Adrenal gland (tissue), 12 donors: ENCODE measurements around the gene DMBX1. TPM values are rescaled to one million over a fixed set of nuclear protein-coding genes. Genes with fewer than 3 reads are reported as not detected.

Experiments used
- DNase-seq, 7 donors: peaks; one replicate each; pipeline ENCODE4 v3.0.0-alpha.2; 2019 to 2020
- H3K27ac ChIP-seq, 5 donors: fragments of 200-600 bp; sonication (generic) in 4 of 5; 1 replicate in 3 of 5; 2 replicates in 2 of 5; pipeline versions ENCODE4 v1.5.1 to v1.8.0; 2016 to 2020; ENCODE audit warnings: mild to moderate bottlenecking in 1 of 5
- H3K27me3 ChIP-seq: fragments of 200-600 bp; 2 replicates; pipeline ENCODE4 v1.8.0; 2021
- H3K36me3 ChIP-seq, 2 donors: fragments of 200-600 bp; replicated peaks in 1 of 2; 1 replicate in 1 of 2; 2 replicates in 1 of 2; pipeline versions ENCODE4 v1.5.1 to v1.8.0; 2018 to 2022
- H3K4me1 ChIP-seq, 2 donors: fragments of 200-600 bp; replicated peaks in 1 of 2; 1 replicate in 1 of 2; 2 replicates in 1 of 2; pipeline versions ENCODE4 v1.5.1 to v1.8.0; 2018 to 2021
- H3K4me3 ChIP-seq, 4 donors: fragments of 200-600 bp; sonication (generic) in 3 of 4; one replicate each; pipeline ENCODE4 v1.5.1; 2016 to 2018
- H3K9me3 ChIP-seq, 3 donors: fragments of 200-600 bp; sonication (generic) in 1 of 3; replicated peaks in 1 of 3; 1 replicate in 2 of 3; 2 replicates in 1 of 3; pipeline versions ENCODE4 v1.5.1 to v1.8.0; 2016 to 2021
- CTCF ChIP-seq, 6 experiments: fragments of 450-650 bp in 4 of 6; fragments of 200-600 bp in 2 of 6; sonication (generic) in 1 of 6; IDR thresholded peaks; 1 replicate in 5 of 6; 2 replicates in 1 of 6; pipeline versions ENCODE4 v1.5.1 to v1.8.0; 2016 to 2021; ENCODE audit warnings: antibody characterized with exemption in 6 of 6, mild to moderate bottlenecking in 2 of 6, moderate library complexity in 1 of 6
- POLR2A ChIP-seq, 2 donors: fragments of 450-650 bp; IDR thresholded peaks; one replicate each; pipeline ENCODE4 v1.6.1; 2017; ENCODE audit warnings: antibody characterized with exemption in 2 of 2, mild to moderate bottlenecking in 2 of 2, moderate library complexity in 1 of 2
- WGBS, 4 donors: extraction: QIAGEN DNeasy Blood & Tissue Kit in 2 of 4; methylation state at CpG; one replicate each; pipeline versions ENCODE4 v1.1.5 to v1.1.7; 2013 to 2017; 5-methylcytosine and 5-hydroxymethylcytosine counted together
- intact Hi-C, 2 donors: fragments of 100-400 bp; cut with DNase I; formaldehyde crosslinking; loops; one replicate each; pipeline versions ENCODE4 v1.14.1 to v1.15.0; 2022 to 2023
- polyA plus RNA-seq, 3 donors: library from polyadenylated mRNA; stranded (reverse); fragments of 200-250 nt in 2 of 3; fragments of 350-450 nt in 1 of 3; fragmentation: Illumina TruSeq in 1 of 3; extraction: RNeasy Lipid Tissue Mini Kit (QIAGEN cat#74804) in 1 of 3; gene quantifications; one replicate each; pipeline ENCODE4 v1.2.3, GENCODE V29; 2013 to 2014
- total RNA-seq, 9 donors: library from RNA; depleted of rRNA in 4 of 9; stranded (reverse); fragments of >200 nt in 4 of 9; fragments of 120-200 nt in 1 of 9; fragmentation: NEBNext Ultra II Directional in 1 of 9; extraction: Animal tissue kit (Norgen Biotek cat#: 25700) in 1 of 9; gene quantifications; one replicate each; pipeline versions ENCODE4 v1.1.0 to v1.2.4, GENCODE V29; 2013 to 2023
- donor health status: healthy with polysubstance abuse.
- donor health status: Bipolar disorder and iron deficiency.
- donor health status: DM: yes; HTN: yes; CAD: no.
- donor health status: DM: no; HTN: no; CAD: no.
- donor health status: DM: no; HTN: no; CAD: no.
- donor health status: DM: yes; HTN: yes; CAD: no.

DMBX1 gene
- total and polyA plus RNA-seq, 12 donors = 0.07 to 0.16 (median 0.14) TPM; not detected in 9

GRCh38 chr1:46488343-46489168 lies 1.1 kb upstream of the DMBX1 start:
- H3K27ac ChIP-seq = no peak overlapping the region
- no peaks in the 10 kb centered on the region for H3K36me3 ChIP-seq
- no peaks in the 10 kb centered on the region for H3K9me3 ChIP-seq
- intact Hi-C loops = no loop called here
- TF ChIP-seq POLR2A (IDR thresholded peaks at IDR 0.05) = no peak
- no peak for TF ChIP-seq CTCF (IDR thresholded peaks at IDR 0.05)
- no peak overlapping the region for H3K4me3 ChIP-seq
- WGBS, 4 donors = 23 to 45% (median 30%) methylated on average over 4 to 24 of the region's 24 CpGs
- H3K27me3 ChIP-seq = peaks cover 67% of the 10 kb centered on the region
- H3K4me1 ChIP-seq = peaks cover 7 to 20% of the 10 kb centered on the region in 2 donors
- peak in 5 of 7 donors; percentile 36 to 66 (median 60) for DNase-seq

- peaks cover 74% of the 10 kb centered on the region for H3K27me3 ChIP-seq
- no peaks in the 10 kb centered on the region for H3K9me3 ChIP-seq
- TF ChIP-seq CTCF (IDR thresholded peaks at IDR 0.05) = no peak
- WGBS, 4 donors = 0 to 7% (median 5%) methylated on average over 3 to 35 of the region's 35 CpGs
- H3K36me3 ChIP-seq = no peaks in the 10 kb centered on the region
- DNase-seq = no peak
- peak overlapping the region in 1 of 4 donors; percentile 50 for H3K4me3 ChIP-seq
- peaks cover 7 to 20% of the 10 kb centered on the region in 2 donors for H3K4me1 ChIP-seq
- intact Hi-C loops = no loop called here
- no peak overlapping the region for H3K27ac ChIP-seq
These were observed 433 bp upstream of the DMBX1 start for GRCh38 chr1:46489169-46489637.

GRCh38 chr1:46490406-46490655 lies 695 bp downstream of the DMBX1 start:
- peak overlapping the region in 1 of 4 donors; percentile 50 for H3K4me3 ChIP-seq
- no peak overlapping the region for H3K27ac ChIP-seq
- TF ChIP-seq POLR2A (IDR thresholded peaks at IDR 0.05) = no peak
- no peak for TF ChIP-seq CTCF (IDR thresholded peaks at IDR 0.05)
- no peaks in the 10 kb centered on the region for H3K36me3 ChIP-seq
- peaks cover 7 to 20% of the 10 kb centered on the region in 2 donors for H3K4me1 ChIP-seq
- 0 to 9% (median 5%) methylated on average over 6 to 25 of the region's 25 CpGs for WGBS, 4 donors
- DNase-seq = no peak
- no peaks in the 10 kb centered on the region for H3K9me3 ChIP-seq
- intact Hi-C loops = no loop called here
- peaks cover 77% of the 10 kb centered on the region for H3K27me3 ChIP-seq

GRCh38 chr1:46490656-46491442 lies 1.2 kb downstream of the DMBX1 start:
- no peaks in the 10 kb centered on the region for H3K36me3 ChIP-seq
- H3K4me1 ChIP-seq = peaks cover 7 to 20% of the 10 kb centered on the region in 2 donors
- H3K4me3 ChIP-seq = no peak overlapping the region
- DNase-seq = no peak
- no peaks in the 10 kb centered on the region for H3K9me3 ChIP-seq
- H3K27me3 ChIP-seq = peaks cover 78% of the 10 kb centered on the region
- intact Hi-C loops = no loop called here
- H3K27ac ChIP-seq = no peak overlapping the region
- WGBS, 4 donors = 10 to 12% (median 11%) methylated on average over 22 to 50 of the region's 50 CpGs
- TF ChIP-seq POLR2A (IDR thresholded peaks at IDR 0.05) (no peak), CTCF (IDR thresholded peaks at IDR 0.05) (no peak)
